ENCODE measurements around the gene CLSTN1.
"Not testable (repeated sequence)": the region's sequence is repeated elsewhere in the genome, so short reads cannot be mapped to it uniquely, and the experiment has no call there.

The CLSTN1 gene

GRCh38 chr1:9794081-9794480 is 29.7 kb downstream of the CLSTN1 start:
- no peak for DNase-seq

GRCh38 chr1:9793291-9793690 is 30.5 kb downstream of the CLSTN1 start:
- DNase-seq = no peak

DNA sequence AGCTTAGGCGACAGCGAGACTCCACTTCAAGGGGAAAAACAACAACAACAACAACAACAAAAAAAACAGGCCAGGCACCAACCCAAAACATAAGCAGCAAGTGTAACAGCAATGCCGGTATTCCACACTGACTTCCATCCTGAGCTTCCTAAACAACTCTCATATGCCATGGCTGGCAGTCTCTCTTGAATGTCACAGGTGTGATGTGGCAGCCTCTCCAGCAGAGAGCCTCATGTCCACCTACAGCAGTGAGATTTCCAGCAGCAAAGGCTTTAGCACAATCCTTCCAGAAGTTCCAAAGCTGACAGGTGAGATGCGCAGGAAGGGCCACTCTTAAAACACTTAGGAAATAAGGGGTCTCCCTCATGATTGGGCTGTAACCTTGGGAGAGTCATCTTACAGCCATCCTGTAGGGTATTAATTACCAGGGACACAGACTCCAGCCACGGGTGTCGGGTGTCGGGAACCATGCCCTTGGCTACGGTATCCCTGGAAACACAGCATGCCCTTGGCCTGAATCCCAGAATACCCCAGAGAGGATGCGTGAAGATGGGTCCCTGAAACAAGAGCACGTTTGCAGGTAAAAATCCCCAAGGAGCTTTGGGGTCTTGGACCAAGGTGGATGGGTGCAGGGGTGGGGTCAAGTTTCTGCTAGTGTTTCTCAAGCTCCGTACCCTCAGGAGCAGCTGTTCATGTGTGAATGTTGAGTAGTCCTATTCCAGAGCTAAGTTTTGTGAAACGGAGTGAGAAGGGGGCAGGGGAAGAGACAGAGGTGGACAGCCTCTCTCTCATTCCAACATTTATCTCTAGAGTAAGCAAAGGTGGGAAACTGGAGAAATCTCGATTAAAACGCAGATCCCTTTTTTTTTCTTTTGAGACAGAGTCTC is 31.4 kb downstream of the CLSTN1 start:
- DNase-seq = no peak

- DNase-seq = not testable (repeated sequence)
Observed at GRCh38 chr1:9789700-9790099, 34.1 kb downstream of the CLSTN1 start.

GRCh38 chr1:9787702-9788101 is 36.1 kb downstream of the CLSTN1 start:
- peak; percentile 83 for DNase-seq

GRCh38 chr1:9785406-9785805 is 38.4 kb downstream of the CLSTN1 start:
- DNase-seq = no peak

DNA sequence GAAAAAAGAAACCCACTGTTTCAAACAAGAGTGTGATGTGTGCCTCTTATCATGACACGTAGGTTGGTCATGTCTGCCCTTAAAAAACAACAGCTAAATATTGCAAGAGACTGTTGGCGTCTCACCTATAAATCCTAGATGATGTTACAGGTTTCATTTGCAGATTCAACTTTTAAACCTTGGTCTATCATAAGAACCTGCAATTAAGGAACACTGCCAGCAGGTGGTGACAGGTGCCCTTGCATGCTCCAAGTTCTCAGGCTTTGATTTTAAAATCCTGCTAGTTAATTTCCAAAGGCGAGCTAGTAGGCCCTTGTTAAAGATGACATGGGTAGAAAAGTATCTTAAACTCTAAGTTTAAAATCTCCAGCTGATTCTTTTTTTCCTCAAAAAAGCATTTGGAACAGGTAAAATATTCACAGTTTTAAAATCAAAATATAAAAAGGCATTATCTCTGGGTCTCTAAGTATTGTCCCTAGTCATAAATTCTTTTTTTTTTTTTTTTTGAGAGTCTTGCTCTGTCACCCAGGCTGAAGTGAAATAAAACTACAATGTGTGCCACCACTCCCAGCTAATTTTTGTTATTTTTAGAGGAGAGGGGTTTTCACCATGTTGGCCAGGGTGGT is 39.1 kb downstream of the CLSTN1 start:
- peak; percentile 75 for DNase-seq

GRCh38 chr1:9782897-9783296 is 40.9 kb downstream of the CLSTN1 start:
- no peak for DNase-seq

- DNase-seq = no peak
Observed at GRCh38 chr1:9782116-9782751, 41.5 kb downstream of the CLSTN1 start.

GRCh38 chr1:9780554-9781110 is 43.1 kb downstream of the CLSTN1 start:
- peak; percentile 23 for DNase-seq

DNA sequence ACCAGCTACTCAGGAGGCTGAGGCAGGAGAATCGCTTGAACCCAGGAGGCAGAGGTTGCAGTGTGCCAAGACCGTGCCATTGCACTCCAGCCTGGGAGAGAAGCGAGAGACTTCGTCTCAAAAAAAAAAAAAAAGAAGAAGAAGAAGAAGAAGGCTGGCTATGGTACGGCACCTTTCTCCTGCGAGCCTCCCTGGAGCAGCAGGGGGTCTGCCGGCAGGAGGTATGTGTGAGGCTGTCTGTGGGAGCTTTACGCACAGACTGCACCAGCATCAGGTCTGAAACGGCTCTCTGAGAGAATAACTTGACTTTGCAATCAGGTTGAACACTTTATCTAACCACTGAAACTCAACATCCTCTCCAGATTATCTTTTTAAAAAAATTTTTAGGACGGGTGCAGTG is 44.9 kb downstream of the CLSTN1 start:
- no peak for DNase-seq

- DNase-seq = no peak
Observed at GRCh38 chr1:9776685-9777084, 47.1 kb downstream of the CLSTN1 start.

- no peak for DNase-seq
Observed at GRCh38 chr1:9774712-9775679, 48.8 kb downstream of the CLSTN1 start.

- no peak for DNase-seq
Observed at GRCh38 chr1:9770298-9770697, 53.5 kb downstream of the CLSTN1 start.

DNA sequence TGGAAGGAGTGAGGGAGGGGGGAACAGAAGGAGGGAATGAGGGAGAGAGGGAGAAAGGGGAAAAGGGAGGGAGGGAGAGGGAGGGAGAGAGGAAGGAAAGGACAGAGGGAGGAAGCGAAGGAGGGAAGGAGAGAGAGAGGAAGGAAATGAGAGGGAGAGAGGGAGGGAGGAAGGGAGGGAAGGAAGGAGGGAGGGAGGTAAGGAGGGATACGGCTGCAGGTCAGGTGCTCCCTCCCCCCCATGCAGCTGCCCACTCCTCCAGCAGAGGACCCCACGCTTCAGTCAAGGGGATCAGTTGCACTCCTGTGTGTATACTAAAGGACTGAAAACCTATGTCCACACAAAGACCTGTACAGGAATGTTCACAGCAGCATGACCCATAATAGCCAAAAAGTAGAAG is 54.8 kb downstream of the CLSTN1 start:
- DNase-seq = no peak

GRCh38 chr1:9767964-9768668 is 55.6 kb downstream of the CLSTN1 start:
- peak; percentile 56 for DNase-seq

- DNase-seq = no peak
Observed at GRCh38 chr1:9766759-9767442, 56.9 kb downstream of the CLSTN1 start.

GRCh38 chr1:9764550-9764949 is 59.2 kb downstream of the CLSTN1 start:
- DNase-seq = no peak

- DNase-seq = no peak
Observed at GRCh38 chr1:9763914-9764313, 59.9 kb downstream of the CLSTN1 start.

GRCh38 chr1:9762446-9762845 is 61.3 kb downstream of the CLSTN1 start:
- DNase-seq = not testable (repeated sequence)

DNA sequence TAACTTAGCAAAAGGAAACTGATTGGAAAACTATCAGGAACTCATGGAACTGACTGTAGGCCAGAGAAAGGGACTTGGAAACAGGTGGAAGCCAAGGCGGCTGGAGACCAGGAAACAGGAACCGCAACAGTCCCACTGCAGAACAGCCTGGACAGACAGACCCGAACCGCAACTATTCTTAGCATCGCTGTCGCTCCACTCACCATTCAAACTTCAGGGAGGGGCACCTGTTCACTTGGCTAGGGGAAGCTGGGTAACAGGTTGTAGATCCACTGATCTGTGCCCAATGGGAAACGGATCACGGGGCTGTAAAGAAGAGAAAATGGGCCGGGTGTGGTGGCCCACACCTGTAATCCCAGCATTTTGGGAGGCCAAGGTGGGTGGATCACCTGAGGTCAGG is 61.9 kb downstream of the CLSTN1 start:
- no peak for DNase-seq
